Endodermal cell (in vitro differentiated cells): Measurements from ENCODE around the gene AKT1S1. TPM values are rescaled to one million over a fixed set of nuclear protein-coding genes. Genes with fewer than 3 reads are reported as not detected.

Source experiments
- DNase-seq: peaks from one replicate; pipeline ENCODE4 v3.0.0-alpha.2; 2017
- H3K27ac ChIP-seq: 2 replicates; pipeline ENCODE4 v1.5.1; 2013; ENCODE audit warnings: mild to moderate bottlenecking, low read depth, low read length, moderate library complexity
- H3K27me3 ChIP-seq: 2 replicates; pipeline ENCODE4 v1.6.1; 2013; ENCODE audit warnings: mild to moderate bottlenecking, low read length, moderate library complexity; ENCODE audit not compliant: insufficient read depth, control insufficient read depth, poor library complexity, severe bottlenecking
- H3K36me3 ChIP-seq: 2 replicates; pipeline ENCODE4 v1.7.0; 2013; ENCODE audit warnings: mild to moderate bottlenecking, low read length, moderate library complexity; ENCODE audit not compliant: control insufficient read depth, insufficient read depth
- H3K4me1 ChIP-seq: one replicate; pipeline ENCODE4 v1.7.0; 2013; ENCODE audit warnings: low read length; ENCODE audit not compliant: control insufficient read depth, insufficient read depth
- H3K4me3 ChIP-seq: 2 replicates; pipeline ENCODE4 v1.5.1; 2013; ENCODE audit warnings: mild to moderate bottlenecking, low read length, moderate library complexity
- H3K9ac ChIP-seq: 2 replicates; pipeline ENCODE4 v1.6.1; 2013; ENCODE audit warnings: mild to moderate bottlenecking, low read length, moderate library complexity; ENCODE audit not compliant: poor library complexity, severe bottlenecking; ENCODE audit errors: extremely low read depth
- H3K9me3 ChIP-seq: 2 replicates; pipeline ENCODE4 v1.6.1; 2013; ENCODE audit warnings: mild to moderate bottlenecking, low read length, moderate library complexity; ENCODE audit not compliant: control insufficient read depth
- H3K27ac Mint-ChIP-seq: 2 replicates; pipeline ENCODE4 v1.8.0; 2020; ENCODE audit warnings: mixed read lengths
- H3K27me3 Mint-ChIP-seq: 2 replicates; pipeline ENCODE4 v1.8.0; 2021; ENCODE audit warnings: mild to moderate bottlenecking, mixed read lengths; ENCODE audit not compliant: insufficient read depth
- H3K36me3 Mint-ChIP-seq: 2 replicates; pipeline ENCODE4 v1.8.0; 2020; ENCODE audit warnings: low read depth, mixed read lengths
- H3K4me1 Mint-ChIP-seq: 2 replicates; pipeline ENCODE4 v1.8.0; 2020; ENCODE audit warnings: mixed read lengths
- H3K4me3 Mint-ChIP-seq: 2 replicates; pipeline ENCODE4 v1.8.0; 2020; ENCODE audit warnings: mild to moderate bottlenecking, moderate library complexity, mixed read lengths
- H3K9me3 Mint-ChIP-seq: 2 replicates; pipeline ENCODE4 v1.8.0; 2020; ENCODE audit warnings: mild to moderate bottlenecking, mixed read lengths
- CTCF ChIP-seq: fragments of 200-600 bp; sonication (generic); conservative IDR thresholded peaks from 2 replicates; pipeline ENCODE4 v1.5.0; 2021; ENCODE audit warnings: antibody characterized with exemption, mild to moderate bottlenecking
- WGBS, 2 experiments: methylation state at CpG; one replicate each; pipeline versions ENCODE4 v1.1.5 to v1.1.7; 2013; ENCODE audit warnings: missing lambda C conversion rate in 2 of 2, mixed read lengths in 1 of 2; ENCODE audit not compliant: insufficient coverage in 1 of 2, insufficient read length in 1 of 2; 5-methylcytosine and 5-hydroxymethylcytosine counted together
- total RNA-seq, 2 donors: library from RNA; stranded (reverse); fragmentation: NEBNext Ultra II Directional in 1 of 2; extraction: Animal tissue kit (Norgen Biotek cat#: 25700) in 1 of 2; gene quantifications; 2 replicates in 1 of 2; 3 replicates in 1 of 2; pipeline ENCODE4 v1.2.1, GENCODE V29; 2021

Gene AKT1S1
- total RNA-seq, 2 donors from 2014 or later: 41.3 to 47.0 TPM

- Mint-ChIP-seq H3K9me3 (peaks cover 7% of the 10 kb centered on the region), H3K4me1 (peaks cover 6% of the 10 kb centered on the region), H3K36me3 (peaks cover 23% of the 10 kb centered on the region), H3K27ac (no peak overlapping the region), H3K4me3 (no peak overlapping the region), H3K27me3 (no peaks in the 10 kb centered on the region)
- WGBS, 2 experiments: 63 to 77% methylated on average over 3 to 5 of the region's 5 CpGs
- Histone ChIP-seq H3K4me1 (no peaks in the 10 kb centered on the region), H3K27me3 (no peaks in the 10 kb centered on the region), H3K4me3 (no peak overlapping the region), H3K36me3 (peaks cover 12% of the 10 kb centered on the region), H3K9ac (no peak overlapping the region), H3K27ac (no peak overlapping the region), H3K9me3 (peaks cover 7% of the 10 kb centered on the region)
- no peak for TF ChIP-seq CTCF
- DNase-seq: no peak
Observed at GRCh38 chr19:49846408-49846807, 30.7 kb downstream of the AKT1S1 start.

- Histone ChIP-seq H3K4me3 (no peak overlapping the region), H3K9me3 (peaks cover 7% of the 10 kb centered on the region), H3K4me1 (no peaks in the 10 kb centered on the region), H3K27ac (no peak overlapping the region), H3K9ac (no peak overlapping the region), H3K27me3 (no peaks in the 10 kb centered on the region), H3K36me3 (peaks cover 13% of the 10 kb centered on the region)
- H3K27me3 Mint-ChIP-seq: no peaks in the 10 kb centered on the region
- no peak for DNase-seq
- peaks cover 6% of the 10 kb centered on the region for H3K4me1 Mint-ChIP-seq
- H3K36me3 Mint-ChIP-seq: peaks cover 30% of the 10 kb centered on the region
- WGBS, 2 experiments: 91 to 96% methylated on average over 3 of the region's 3 CpGs
- TF ChIP-seq CTCF: no peak
- no peak overlapping the region for H3K27ac Mint-ChIP-seq
- H3K4me3 Mint-ChIP-seq: no peak overlapping the region
- peaks cover 7% of the 10 kb centered on the region for H3K9me3 Mint-ChIP-seq
Observed at GRCh38 chr19:49845414-49845813, 31.7 kb downstream of the AKT1S1 start.

GRCh38 chr19:49844138-49845095 is 32.7 kb downstream of the AKT1S1 start:
- Histone ChIP-seq H3K27ac (no peak overlapping the region), H3K9ac (no peak overlapping the region), H3K27me3 (no peaks in the 10 kb centered on the region), H3K36me3 (peaks cover 14% of the 10 kb centered on the region), H3K4me1 (no peaks in the 10 kb centered on the region), H3K4me3 (no peak overlapping the region), H3K9me3 (peaks cover 6% of the 10 kb centered on the region)
- 95% methylated on average over 16 to 18 of the region's 18 CpGs for WGBS, 2 experiments
- no peak overlapping the region for H3K4me3 Mint-ChIP-seq
- peaks cover 2% of the 10 kb centered on the region for H3K9me3 Mint-ChIP-seq
- peaks cover 32% of the 10 kb centered on the region for H3K36me3 Mint-ChIP-seq
- H3K27me3 Mint-ChIP-seq: no peaks in the 10 kb centered on the region
- no peaks in the 10 kb centered on the region for H3K4me1 Mint-ChIP-seq
- no peak overlapping the region for H3K27ac Mint-ChIP-seq
- no peak for DNase-seq
- TF ChIP-seq CTCF: no peak
